NT2/D1 (cell line): ENCODE data around the gene SLC36A4.

Experiments used
- YY1 ChIP-seq: IDR thresholded peaks from 2 replicates; pipeline ENCODE4 v1.6.1; 2011; ENCODE audit not compliant: insufficient read length, insufficient read depth
- ZNF274 ChIP-seq: IDR thresholded peaks from 2 replicates; pipeline ENCODE4 v1.6.1; 2011; ENCODE audit warnings: mild to moderate bottlenecking, low read depth, low read length

DNA sequence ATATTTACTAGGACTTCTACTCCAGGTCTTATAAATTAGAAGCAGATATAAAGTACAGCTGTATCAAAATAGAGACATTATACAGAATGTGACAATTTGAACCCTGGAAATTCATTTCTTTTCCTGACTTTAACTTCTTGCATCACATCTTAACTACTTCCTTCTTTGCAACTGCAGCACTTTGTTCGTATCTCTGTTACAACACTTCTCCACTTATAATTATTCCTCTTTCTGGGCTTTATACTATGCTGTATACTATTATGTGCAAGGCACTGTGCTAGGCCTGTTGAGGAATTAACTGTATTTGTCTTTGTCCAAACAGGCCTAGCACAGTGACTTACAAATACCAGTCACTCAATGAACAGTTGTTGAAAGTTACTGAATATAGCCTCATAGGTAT lies 1.8 kb upstream of the SLC36A4 start:
- TF ChIP-seq ZNF274 (no peak), YY1 (no peak)
